Neural progenitor cell (in vitro differentiated cells): ENCODE data around the gene RHNO1. TPM values are rescaled to one million over a fixed set of nuclear protein-coding genes. Genes with fewer than 3 reads are reported as not detected.
"Not testable (repeated sequence)": the region's sequence is repeated elsewhere in the genome, so short reads cannot be mapped to it uniquely, and the experiment has no call there.

Experiments
- DNase-seq: peaks from one replicate; pipeline ENCODE4 v3.0.0-alpha.2; 2016; ENCODE audit warnings: low spot score
- H2AFZ ChIP-seq: fragments of 200-600 bp; sonication (generic); replicated peaks from 2 replicates; pipeline ENCODE4 v1.6.1; 2016; ENCODE audit warnings: antibody characterized with exemption
- H3F3A ChIP-seq: fragments of 200-600 bp; sonication (generic); 2 replicates; pipeline ENCODE4 v1.6.1; 2016; ENCODE audit warnings: antibody characterized with exemption, low read depth
- H3K27ac ChIP-seq: fragments of 200-600 bp; sonication (generic); 2 replicates; pipeline ENCODE4 v1.5.1; 2016; ENCODE audit warnings: mild to moderate bottlenecking
- H3K27me3 ChIP-seq: fragments of 200-600 bp; sonication (generic); 2 replicates; pipeline ENCODE4 v1.6.1; 2016; ENCODE audit warnings: mild to moderate bottlenecking, moderate library complexity
- H3K36me3 ChIP-seq: fragments of 200-600 bp; sonication (generic); 2 replicates; pipeline ENCODE4 v1.5.1; 2016
- H3K4me1 ChIP-seq: fragments of 200-600 bp; sonication (generic); 2 replicates; pipeline ENCODE4 v1.6.1; 2016; ENCODE audit warnings: mixed run types
- H3K4me2 ChIP-seq: fragments of 200-600 bp; sonication (generic); 2 replicates; pipeline ENCODE4 v1.6.1; 2016
- H3K4me3 ChIP-seq: fragments of 200-600 bp; sonication (generic); 2 replicates; pipeline ENCODE4 v1.5.1; 2016
- H3K79me2 ChIP-seq: fragments of 200-600 bp; sonication (generic); 2 replicates; pipeline ENCODE4 v1.6.1; 2016; ENCODE audit warnings: low read depth
- H3K9ac ChIP-seq: fragments of 200-600 bp; sonication (generic); 2 replicates; pipeline ENCODE4 v1.6.1; 2016
- H3K9me3 ChIP-seq: fragments of 200-600 bp; sonication (generic); 2 replicates; pipeline ENCODE4 v1.5.1; 2016; ENCODE audit warnings: low read depth
- H4K20me1 ChIP-seq: fragments of 200-600 bp; sonication (generic); 2 replicates; pipeline ENCODE4 v1.6.1; 2016; ENCODE audit warnings: low read depth
- H3K27ac Mint-ChIP-seq: 3 replicates; pipeline ENCODE4 v1.8.0; 2021; ENCODE audit warnings: mixed read lengths
- H3K27me3 Mint-ChIP-seq: 2 replicates; pipeline ENCODE4 v1.8.0; 2022; ENCODE audit warnings: low read depth, mild to moderate bottlenecking, inconsistent platforms, moderate library complexity, mixed read lengths; ENCODE audit not compliant: insufficient read depth
- H3K36me3 Mint-ChIP-seq: 3 replicates; pipeline ENCODE4 v1.8.0; 2021; ENCODE audit warnings: mixed read lengths
- H3K4me1 Mint-ChIP-seq: 3 replicates; pipeline ENCODE4 v1.8.0; 2021; ENCODE audit warnings: mixed read lengths
- H3K4me3 Mint-ChIP-seq: 3 replicates; pipeline ENCODE4 v1.8.0; 2021; ENCODE audit warnings: mild to moderate bottlenecking, moderate library complexity, mixed read lengths
- H3K9me3 Mint-ChIP-seq: 3 replicates; pipeline ENCODE4 v1.8.0; 2020; ENCODE audit warnings: mixed read lengths
- EZH2 ChIP-seq: fragments of 200-600 bp; sonication (generic); IDR thresholded peaks from 2 replicates; pipeline ENCODE4 v1.6.1; 2017; ENCODE audit warnings: antibody characterized with exemption, mild to moderate bottlenecking, moderate library complexity
- EZH2phosphoT487 ChIP-seq: fragments of 200-600 bp; sonication (generic); IDR thresholded peaks from 2 replicates; pipeline ENCODE4 v1.6.1; 2017; ENCODE audit warnings: antibody characterized with exemption
- total RNA-seq: library from RNA; depleted of rRNA; stranded (reverse); fragments of >200 nt; gene quantifications from 2 replicates; pipeline ENCODE4 v1.2.3, GENCODE V29; 2015; ENCODE audit warnings: low replicate concordance
- TF ChIP-seq, protein P1 (sequence below): fragments of 200-600 bp; sonication (generic); IDR thresholded peaks from 2 replicates; pipeline ENCODE4 v1.5.1; 2017; ENCODE audit warnings: antibody characterized with exemption, mild to moderate bottlenecking

Gene RHNO1
- total RNA-seq, 1 donor from 2014 or later, result 140 TPM

DNA sequence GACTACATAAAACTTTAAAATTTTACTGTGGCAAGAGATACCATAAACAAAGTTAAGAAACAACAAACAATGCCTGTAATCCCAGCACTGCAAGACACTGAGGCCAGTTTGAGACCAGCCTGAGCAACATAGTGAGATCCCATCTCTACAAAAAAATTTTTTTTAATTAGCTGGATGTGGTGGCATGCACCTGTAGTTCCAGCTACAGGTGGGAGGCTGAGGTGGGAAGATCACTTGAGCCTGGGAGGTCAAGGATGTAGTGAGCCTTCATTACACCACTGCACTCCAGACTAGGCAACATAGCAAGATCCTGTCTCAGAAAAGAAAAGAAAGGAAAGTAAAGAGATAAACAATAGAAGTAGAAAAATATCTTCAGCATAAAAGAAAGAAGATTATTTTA, 16.9 kb upstream of the RHNO1 start:
- Mint-ChIP-seq H3K9me3 (no peaks in the 10 kb centered on the region), H3K4me3 (no peak overlapping the region), H3K36me3 (peaks cover 44% of the 10 kb centered on the region), H3K27ac (no peak overlapping the region), H3K27me3 (peaks cover 7% of the 10 kb centered on the region), H3K4me1 (peaks cover 13% of the 10 kb centered on the region)
- Histone ChIP-seq H3K27ac (no peak overlapping the region), H2AFZ (no peak overlapping the region), H3K9me3 (no peaks in the 10 kb centered on the region), H3K4me3 (no peak overlapping the region), H3K4me2 (no peak overlapping the region), H3K36me3 (peaks cover 15% of the 10 kb centered on the region), H4K20me1 (peaks cover 25% of the 10 kb centered on the region), H3K27me3 (no peaks in the 10 kb centered on the region), H3K4me1 (peaks cover 25% of the 10 kb centered on the region), H3K9ac (no peak overlapping the region), H3F3A (peaks cover 36% of the 10 kb centered on the region), H3K79me2 (no peaks in the 10 kb centered on the region)
- DNase-seq, result no peak
- no peak for TF ChIP-seq EZH2
- TF ChIP-seq EZH2phosphoT487, result no peak
- TF ChIP-seq, protein P1, sequence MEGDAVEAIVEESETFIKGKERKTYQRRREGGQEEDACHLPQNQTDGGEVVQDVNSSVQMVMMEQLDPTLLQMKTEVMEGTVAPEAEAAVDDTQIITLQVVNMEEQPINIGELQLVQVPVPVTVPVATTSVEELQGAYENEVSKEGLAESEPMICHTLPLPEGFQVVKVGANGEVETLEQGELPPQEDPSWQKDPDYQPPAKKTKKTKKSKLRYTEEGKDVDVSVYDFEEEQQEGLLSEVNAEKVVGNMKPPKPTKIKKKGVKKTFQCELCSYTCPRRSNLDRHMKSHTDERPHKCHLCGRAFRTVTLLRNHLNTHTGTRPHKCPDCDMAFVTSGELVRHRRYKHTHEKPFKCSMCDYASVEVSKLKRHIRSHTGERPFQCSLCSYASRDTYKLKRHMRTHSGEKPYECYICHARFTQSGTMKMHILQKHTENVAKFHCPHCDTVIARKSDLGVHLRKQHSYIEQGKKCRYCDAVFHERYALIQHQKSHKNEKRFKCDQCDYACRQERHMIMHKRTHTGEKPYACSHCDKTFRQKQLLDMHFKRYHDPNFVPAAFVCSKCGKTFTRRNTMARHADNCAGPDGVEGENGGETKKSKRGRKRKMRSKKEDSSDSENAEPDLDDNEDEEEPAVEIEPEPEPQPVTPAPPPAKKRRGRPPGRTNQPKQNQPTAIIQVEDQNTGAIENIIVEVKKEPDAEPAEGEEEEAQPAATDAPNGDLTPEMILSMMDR, result no peak

DNA sequence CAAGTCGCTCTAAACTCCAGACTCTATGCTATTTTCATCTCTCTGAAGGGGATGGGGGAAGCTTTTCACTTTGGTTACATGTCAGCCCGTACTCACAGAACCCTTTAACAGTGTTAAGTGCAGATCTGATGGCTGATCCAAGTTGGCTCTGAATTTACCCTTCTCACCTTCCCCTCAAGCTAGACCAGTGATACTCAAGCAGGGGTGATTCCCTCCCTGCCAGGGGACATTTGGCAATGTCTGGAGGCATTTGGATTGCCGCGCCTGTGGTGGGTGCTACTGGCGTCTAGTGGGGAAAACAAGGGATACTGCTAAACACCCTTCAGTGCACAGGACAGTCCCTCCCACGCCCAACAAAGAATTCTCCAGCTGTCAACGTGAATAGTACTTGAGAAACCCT, 14.1 kb upstream of the RHNO1 start:
- Mint-ChIP-seq H3K36me3 (peaks cover 58% of the 10 kb centered on the region), H3K27ac (no peak overlapping the region), H3K4me3 (no peak overlapping the region), H3K9me3 (no peaks in the 10 kb centered on the region), H3K4me1 (no peaks in the 10 kb centered on the region), H3K27me3 (peaks cover 2% of the 10 kb centered on the region)
- no peak overlapping the region for H3K27ac ChIP-seq
- TF ChIP-seq, protein P1, result no peak
- TF ChIP-seq EZH2phosphoT487, result no peak
- no peak for TF ChIP-seq EZH2
- H3K9me3 ChIP-seq, result no peaks in the 10 kb centered on the region
- no peaks in the 10 kb centered on the region for H3K79me2 ChIP-seq
- H3K27me3 ChIP-seq, result no peaks in the 10 kb centered on the region
- H3K36me3 ChIP-seq, result peaks cover 15% of the 10 kb centered on the region
- no peak overlapping the region for H3K9ac ChIP-seq
- DNase-seq, result no peak
- H3K4me3 ChIP-seq, result no peak overlapping the region
- no peak overlapping the region for H2AFZ ChIP-seq
- peaks cover 12% of the 10 kb centered on the region for H4K20me1 ChIP-seq
- peaks cover 10% of the 10 kb centered on the region for H3K4me1 ChIP-seq
- no peak overlapping the region for H3K4me2 ChIP-seq
- H3F3A ChIP-seq, result peaks cover 25% of the 10 kb centered on the region

DNA sequence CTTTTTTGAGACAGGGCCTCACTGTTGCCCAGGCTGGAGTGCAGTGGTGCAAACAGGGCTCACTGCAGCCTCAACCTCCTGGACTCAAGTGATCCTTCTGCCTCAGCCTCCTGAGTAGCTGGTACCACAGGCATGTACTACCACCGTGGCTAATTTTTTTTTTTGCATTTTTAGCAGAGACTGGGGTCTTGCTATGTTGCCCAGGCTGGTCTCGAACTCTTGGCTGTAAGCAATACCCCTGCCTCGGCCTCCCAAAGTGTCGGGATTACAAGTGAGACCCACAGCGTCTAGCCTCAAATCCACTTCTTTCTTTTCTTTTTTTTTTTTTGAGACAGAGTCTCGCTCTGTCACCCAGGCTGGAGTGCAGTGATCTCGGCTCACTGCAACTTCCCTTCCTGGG, 13.6 kb upstream of the RHNO1 start:
- peaks cover 15% of the 10 kb centered on the region for H3K36me3 ChIP-seq
- peaks cover 56% of the 10 kb centered on the region for H3K36me3 Mint-ChIP-seq

DNA sequence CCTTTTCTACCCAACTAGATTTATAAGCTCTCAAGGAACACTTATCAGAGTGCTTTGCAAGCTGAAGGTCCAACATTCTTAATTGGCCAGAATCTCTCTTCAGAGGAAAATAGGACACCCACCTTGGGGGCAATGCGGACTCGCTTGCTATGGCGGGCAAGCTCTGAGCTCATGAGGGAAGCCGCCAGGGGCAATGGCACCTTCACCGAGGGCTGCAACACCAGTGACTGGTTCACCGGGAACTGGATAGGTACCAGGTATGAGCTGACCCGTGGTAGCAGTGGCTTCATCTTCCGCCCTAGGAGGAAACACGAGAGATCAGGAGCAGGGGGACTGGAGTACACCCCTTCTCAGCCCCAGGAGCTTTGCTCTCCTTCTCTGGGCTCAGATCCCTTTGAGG, 12.8 kb upstream of the RHNO1 start:
- Mint-ChIP-seq H3K9me3 (no peaks in the 10 kb centered on the region), H3K27ac (no peak overlapping the region), H3K36me3 (peaks cover 54% of the 10 kb centered on the region), H3K27me3 (peaks cover 2% of the 10 kb centered on the region), H3K4me1 (no peaks in the 10 kb centered on the region), H3K4me3 (no peak overlapping the region)
- no peaks in the 10 kb centered on the region for H3K79me2 ChIP-seq
- TF ChIP-seq EZH2, result no peak
- TF ChIP-seq EZH2phosphoT487, result no peak
- TF ChIP-seq, protein P1, result no peak
- H3K27me3 ChIP-seq, result no peaks in the 10 kb centered on the region
- DNase-seq, result no peak
- no peaks in the 10 kb centered on the region for H3K9me3 ChIP-seq
- H3K4me3 ChIP-seq, result no peak overlapping the region
- H3K9ac ChIP-seq, result no peak overlapping the region
- no peak overlapping the region for H3K27ac ChIP-seq
- peaks cover 15% of the 10 kb centered on the region for H3K36me3 ChIP-seq
- H3F3A ChIP-seq, result peaks cover 14% of the 10 kb centered on the region
- no peak overlapping the region for H3K4me2 ChIP-seq
- no peaks in the 10 kb centered on the region for H4K20me1 ChIP-seq
- H3K4me1 ChIP-seq, result no peaks in the 10 kb centered on the region
- H2AFZ ChIP-seq, result no peak overlapping the region

More for the DNA sequence above, 13.6 kb upstream of the RHNO1 start:
- H3F3A ChIP-seq, result peaks cover 20% of the 10 kb centered on the region
- not testable (repeated sequence) for H3K27me3 ChIP-seq, H3K4me3 ChIP-seq, DNase-seq, H4K20me1 ChIP-seq, H3K27ac ChIP-seq, H3K27ac Mint-ChIP-seq, H3K9me3 ChIP-seq, H3K4me3 Mint-ChIP-seq, H3K4me1 Mint-ChIP-seq, H3K4me2 ChIP-seq, H3K27me3 Mint-ChIP-seq, H3K79me2 ChIP-seq, H3K9me3 Mint-ChIP-seq, H3K4me1 ChIP-seq, H2AFZ ChIP-seq, H3K9ac ChIP-seq

DNA sequence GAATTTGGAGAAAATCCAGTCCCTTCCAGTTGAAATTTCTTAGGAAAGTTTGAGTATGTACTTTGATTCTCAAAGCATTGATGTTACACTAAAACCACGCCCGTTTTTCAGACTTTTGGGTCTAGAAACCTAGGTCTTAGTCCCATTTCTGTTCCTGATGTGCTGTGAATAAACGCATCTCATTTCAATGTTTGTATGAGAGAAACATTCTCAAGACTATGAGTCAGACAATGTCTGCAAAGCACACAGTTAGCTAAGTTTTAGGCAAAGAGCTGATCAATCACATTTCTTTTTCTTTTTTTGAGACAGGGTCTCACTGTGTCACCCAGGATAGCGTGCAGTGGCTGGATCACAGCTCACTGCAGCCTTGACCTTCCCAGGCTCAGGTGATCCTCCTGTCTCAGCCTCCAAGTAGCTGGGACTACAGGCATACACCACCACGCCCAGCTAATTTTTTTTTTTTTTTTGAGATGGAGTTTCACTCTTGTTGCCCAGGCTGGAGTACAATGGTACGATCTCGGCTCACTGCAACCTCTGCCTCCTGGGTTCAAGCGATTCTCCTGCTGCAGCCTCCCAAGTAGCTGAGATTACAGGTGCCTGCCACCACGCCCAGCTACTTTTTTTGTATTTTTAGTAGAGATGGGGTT, 7.9 kb upstream of the RHNO1 start:
- not testable (repeated sequence) for H3K27me3 ChIP-seq, H3K27ac ChIP-seq, H3K4me2 ChIP-seq, H3K4me1 Mint-ChIP-seq, H3K4me1 ChIP-seq, H3K9ac ChIP-seq, H3K27ac Mint-ChIP-seq, H3K9me3 Mint-ChIP-seq, H3K36me3 ChIP-seq, H3K9me3 ChIP-seq, DNase-seq, H3K4me3 Mint-ChIP-seq, H4K20me1 ChIP-seq, H3K27me3 Mint-ChIP-seq, H2AFZ ChIP-seq, H3K4me3 ChIP-seq, H3F3A ChIP-seq
- H3K79me2 ChIP-seq, result peaks cover 28% of the 10 kb centered on the region
- peaks cover 36% of the 10 kb centered on the region for H3K36me3 Mint-ChIP-seq
